Muscle of leg (tissue), 11 donors: ENCODE data around the gene DHRSX. TPM values are rescaled to one million over a fixed set of nuclear protein-coding genes. Genes with fewer than 3 reads are reported as not detected.

Source experiments
- DNase-seq: peaks from one replicate; pipeline ENCODE4 v3.0.0; 2013
- H3K27ac ChIP-seq: one replicate; pipeline ENCODE4 v1.5.1; 2013; ENCODE audit warnings: mild to moderate bottlenecking, low read length, control low read depth
- H3K27me3 ChIP-seq: one replicate; pipeline ENCODE4 v1.6.1; 2013; ENCODE audit warnings: low read length; ENCODE audit not compliant: control insufficient read depth, insufficient read depth
- H3K36me3 ChIP-seq: one replicate; pipeline ENCODE4 v1.6.1; 2013; ENCODE audit warnings: low read length; ENCODE audit not compliant: control insufficient read depth, insufficient read depth
- H3K4me1 ChIP-seq: one replicate; pipeline ENCODE4 v1.6.1; 2013; ENCODE audit warnings: low read length; ENCODE audit not compliant: control insufficient read depth, insufficient read depth
- H3K4me3 ChIP-seq: one replicate; pipeline ENCODE4 v1.5.1; 2013; ENCODE audit warnings: low read length, control low read depth
- H3K9me3 ChIP-seq: replicated peaks from 2 replicates; pipeline ENCODE4 v1.6.1; 2013; ENCODE audit warnings: low read depth, low read length; ENCODE audit not compliant: control insufficient read depth
- WGBS: methylation state at CpG from one replicate; pipeline ENCODE4 v1.1.5; 2013; ENCODE audit warnings: missing lambda C conversion rate; ENCODE audit not compliant: insufficient coverage; 5-methylcytosine and 5-hydroxymethylcytosine counted together
- polyA plus RNA-seq, 8 donors: library from polyadenylated mRNA; unstranded; fragments of 120-200 nt; gene quantifications; one replicate each; pipeline versions ENCODE4 v1.2.1 to v1.2.3, GENCODE V29; 2013; ENCODE audit warnings: inconsistent platforms in 1 of 8, low replicate concordance in 1 of 8; ENCODE audit not compliant: insufficient read length in 8 of 8, insufficient read depth in 1 of 8
- total RNA-seq: library from RNA; stranded (reverse); fragments of 120-200 nt; gene quantifications from one replicate; pipeline ENCODE4 v1.2.4, GENCODE V29; 2013

The DHRSX gene
- total and polyA plus RNA-seq, 9 donors = 11.4 to 19.1 (median 14.4) TPM

DNA sequence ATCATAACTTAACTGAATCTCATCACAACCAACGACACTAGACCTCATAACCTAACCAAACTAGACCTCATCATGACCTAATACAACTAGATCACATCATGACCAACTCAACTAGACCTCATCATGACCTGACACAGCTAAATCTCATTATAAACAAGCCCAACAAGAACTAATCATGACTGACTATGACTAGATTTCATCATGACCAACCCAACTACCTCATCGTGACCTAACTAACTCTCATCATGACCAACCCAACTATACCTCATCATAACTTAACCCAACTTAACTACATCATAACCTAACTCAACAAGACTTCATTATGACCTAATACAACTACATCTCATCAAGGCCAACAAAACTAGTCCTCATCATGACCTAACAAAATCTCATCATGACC, 86.8 kb downstream of the DHRSX start:
- Histone ChIP-seq H3K4me1 (no peaks in the 10 kb centered on the region), H3K9me3 (peaks cover 2% of the 10 kb centered on the region), H3K27ac (no peak overlapping the region), H3K36me3 (no peaks in the 10 kb centered on the region), H3K4me3 (no peak overlapping the region), H3K27me3 (no peaks in the 10 kb centered on the region)
- WGBS = 94% methylated on average over 2 of the region's 2 CpGs
- no peak for DNase-seq

DNA sequence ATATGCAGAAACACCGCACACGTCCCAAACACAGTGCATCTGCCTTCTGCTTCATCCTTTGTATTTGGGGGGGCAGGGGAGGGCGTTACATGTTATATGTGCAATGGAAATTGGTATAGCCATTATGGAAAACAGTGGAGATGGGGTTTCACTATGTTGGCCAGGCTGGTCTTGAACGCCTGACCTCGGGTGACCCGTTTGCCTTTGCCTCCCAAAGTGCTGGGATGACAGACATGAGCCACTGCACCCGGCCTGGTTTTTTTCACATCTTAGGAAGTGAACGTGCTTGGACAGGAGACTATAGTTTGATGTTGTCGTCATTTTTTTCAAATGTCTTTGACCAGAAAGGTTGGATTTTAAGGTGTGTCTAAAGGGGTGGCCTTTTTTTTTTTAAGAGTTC, 88.6 kb downstream of the DHRSX start:
- Histone ChIP-seq H3K4me1 (no peaks in the 10 kb centered on the region), H3K9me3 (peaks cover 7% of the 10 kb centered on the region), H3K36me3 (peaks cover 11% of the 10 kb centered on the region), H3K27me3 (no peaks in the 10 kb centered on the region), H3K27ac (no peak overlapping the region), H3K4me3 (no peak overlapping the region)
- 94% methylated on average over 7 of the region's 9 CpGs for WGBS
- DNase-seq = no peak

DNA sequence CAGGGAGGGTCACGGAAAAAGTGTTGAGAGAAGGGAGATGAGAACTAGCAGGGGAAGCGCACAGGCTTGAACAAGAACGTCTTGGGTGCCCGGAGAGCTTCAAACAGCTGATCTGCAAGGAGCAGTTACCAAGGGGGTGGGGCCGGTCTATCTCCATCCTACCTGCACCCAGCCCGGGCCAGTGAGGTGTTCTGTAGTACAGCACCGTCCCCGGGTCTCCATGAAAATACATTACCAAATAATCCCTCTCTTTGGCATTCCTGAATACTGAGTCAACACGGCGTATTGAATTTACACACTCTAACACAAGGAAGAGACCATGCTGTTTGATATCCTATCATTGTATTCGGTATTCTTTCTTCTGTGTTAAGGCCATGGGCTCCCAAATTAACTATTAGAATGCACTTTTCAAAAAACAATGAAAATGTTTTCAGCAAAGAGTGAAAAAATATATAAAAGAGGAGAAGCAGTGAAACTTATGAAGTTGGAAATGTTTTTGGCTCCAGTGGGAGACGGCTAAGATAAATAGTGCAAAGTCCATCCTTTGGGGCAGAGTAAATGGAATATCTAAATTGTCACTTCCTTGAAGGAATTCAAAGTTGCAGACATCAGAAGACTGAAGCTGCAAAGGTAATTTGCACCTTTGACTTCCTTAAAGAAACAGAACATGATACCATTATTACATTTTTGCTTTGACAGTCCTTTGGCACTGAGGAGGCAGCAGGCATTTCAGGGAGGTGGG, 90.3 kb downstream of the DHRSX start:
- WGBS = 83% methylated on average over 9 of the region's 12 CpGs
- no peak overlapping the region for H3K27ac ChIP-seq

DNA sequence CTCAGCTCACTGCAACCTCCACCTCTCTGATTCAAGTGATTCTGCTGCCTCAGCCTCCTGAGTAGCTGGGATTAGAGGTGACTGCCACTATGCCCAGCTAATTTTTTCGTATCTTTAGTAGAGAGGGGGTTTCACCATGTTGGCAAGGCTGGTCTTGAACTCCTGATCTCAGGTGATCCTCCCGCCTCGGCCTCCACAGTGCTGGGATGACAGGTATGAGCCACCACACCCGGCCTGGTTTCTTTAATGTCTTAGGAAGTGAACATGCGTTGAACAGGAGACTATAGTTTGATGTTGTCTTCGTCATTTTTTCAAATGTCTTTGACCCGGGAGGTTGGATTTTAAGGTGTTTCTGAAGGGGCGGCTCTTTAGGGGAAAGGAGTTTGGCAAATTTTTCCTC, 91.0 kb downstream of the DHRSX start:
- Histone ChIP-seq H3K9me3 (peaks cover 8% of the 10 kb centered on the region), H3K27ac (no peak overlapping the region), H3K36me3 (peaks cover 18% of the 10 kb centered on the region), H3K4me3 (no peak overlapping the region), H3K27me3 (no peaks in the 10 kb centered on the region), H3K4me1 (no peaks in the 10 kb centered on the region)
- WGBS = 92% methylated on average over 2 of the region's 8 CpGs
- no peak for DNase-seq

More for the DNA sequence above, 90.3 kb downstream of the DHRSX start:
- Histone ChIP-seq H3K36me3 (peaks cover 18% of the 10 kb centered on the region), H3K27me3 (no peaks in the 10 kb centered on the region), H3K4me3 (no peak overlapping the region), H3K9me3 (peaks cover 8% of the 10 kb centered on the region), H3K4me1 (no peaks in the 10 kb centered on the region)
- no peak for DNase-seq

DNA sequence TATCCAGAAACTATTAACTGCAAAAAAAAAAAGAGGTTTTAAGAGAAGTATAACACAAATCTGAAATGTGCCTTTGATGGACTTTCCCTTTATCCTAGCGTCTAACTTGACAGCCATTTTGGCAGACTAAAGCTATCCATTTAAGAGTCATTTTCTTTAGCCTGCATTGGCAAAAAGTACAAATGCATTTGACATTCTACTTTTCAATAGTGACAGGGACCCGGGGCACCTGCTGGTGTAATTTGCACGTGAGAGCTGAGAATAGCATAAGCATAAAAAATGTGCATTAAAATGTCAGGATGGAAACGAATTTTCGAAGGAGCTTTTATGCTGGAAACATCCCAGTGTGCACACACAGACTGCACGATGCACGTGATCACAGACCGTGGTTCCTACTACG, 91.9 kb downstream of the DHRSX start:
- Histone ChIP-seq H3K27ac (no peak overlapping the region), H3K27me3 (no peaks in the 10 kb centered on the region), H3K4me3 (no peak overlapping the region), H3K9me3 (peaks cover 8% of the 10 kb centered on the region), H3K36me3 (peaks cover 18% of the 10 kb centered on the region), H3K4me1 (no peaks in the 10 kb centered on the region)
- WGBS = 79% methylated on average over 8 of the region's 9 CpGs
- DNase-seq = no peak

DNA sequence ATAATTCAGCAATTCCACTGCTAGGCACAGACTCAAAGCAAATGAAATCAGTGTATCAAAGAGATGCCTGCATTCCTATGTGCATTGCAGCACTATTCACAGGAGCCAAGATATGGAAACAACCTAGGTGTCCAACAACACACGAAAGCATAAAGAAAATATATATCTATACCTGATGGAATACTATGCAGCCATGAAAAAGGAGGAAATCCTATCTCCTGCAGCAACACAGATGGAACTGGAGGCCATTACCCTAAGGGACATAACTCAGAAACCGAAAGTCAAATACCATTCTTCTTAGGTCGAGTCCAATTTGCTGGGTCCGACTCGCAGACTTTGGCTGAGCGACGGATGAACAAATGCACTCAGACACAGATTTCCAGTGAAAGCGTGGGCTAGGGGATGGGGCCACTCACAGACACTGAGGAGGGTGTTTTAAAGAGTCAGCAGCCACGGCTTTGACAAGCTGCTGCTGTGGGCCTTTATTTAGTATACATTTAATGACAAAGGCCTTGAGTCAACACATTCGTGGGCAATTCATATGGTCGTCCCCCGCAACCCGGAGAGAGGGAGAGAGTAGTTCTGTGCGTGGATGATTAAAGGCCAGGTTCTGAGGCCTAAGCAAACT, 93.8 kb downstream of the DHRSX start:
- Histone ChIP-seq H3K4me1 (no peaks in the 10 kb centered on the region), H3K9me3 (peaks cover 8% of the 10 kb centered on the region), H3K4me3 (no peak overlapping the region), H3K36me3 (peaks cover 18% of the 10 kb centered on the region), H3K27ac (no peak overlapping the region), H3K27me3 (no peaks in the 10 kb centered on the region)
- no peak for DNase-seq
- WGBS = 100% methylated on average over 3 of the region's 14 CpGs

DNA sequence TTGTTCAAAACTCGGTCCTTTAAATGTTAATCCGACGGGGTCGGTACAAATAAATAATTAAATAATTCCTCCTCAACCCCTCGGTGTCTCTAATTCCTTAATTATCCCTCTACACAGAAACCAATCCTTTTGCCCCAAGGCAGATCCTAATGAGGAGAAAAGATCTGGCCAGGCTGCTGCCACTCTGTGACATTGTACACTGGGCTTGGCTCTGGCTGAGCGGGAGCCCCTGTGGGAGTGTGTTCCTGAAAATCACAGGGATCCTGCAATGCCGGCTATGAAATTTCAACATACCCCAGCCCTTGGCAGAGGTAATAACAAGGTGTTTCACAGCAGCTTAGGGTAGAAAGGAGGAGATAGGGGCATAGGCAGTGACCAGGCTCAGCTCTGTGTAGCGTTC, 96.0 kb downstream of the DHRSX start:
- Histone ChIP-seq H3K27me3 (no peaks in the 10 kb centered on the region), H3K4me1 (no peaks in the 10 kb centered on the region), H3K4me3 (no peak overlapping the region), H3K36me3 (peaks cover 18% of the 10 kb centered on the region), H3K9me3 (peaks cover 8% of the 10 kb centered on the region), H3K27ac (no peak overlapping the region)
- WGBS = 81% methylated on average over 5 of the region's 8 CpGs
- no peak for DNase-seq

DNA sequence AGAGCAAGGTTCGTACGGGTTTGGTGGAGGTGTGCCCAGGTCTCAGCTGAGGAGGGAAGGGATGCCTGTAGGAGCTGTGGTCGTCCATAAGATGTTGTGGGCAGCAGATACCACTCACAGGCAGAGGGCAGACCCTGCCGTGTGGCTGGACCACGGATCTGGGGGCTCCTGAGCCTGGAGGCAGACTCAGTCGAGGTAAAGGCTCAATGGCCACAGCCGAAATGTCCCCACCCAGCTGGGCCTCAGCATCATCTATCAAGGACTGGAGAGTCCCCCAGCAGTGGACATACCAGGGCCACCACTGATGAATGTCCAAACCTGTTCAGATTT, 98.5 kb downstream of the DHRSX start:
- Histone ChIP-seq H3K4me3 (no peak overlapping the region), H3K4me1 (no peaks in the 10 kb centered on the region), H3K36me3 (peaks cover 9% of the 10 kb centered on the region), H3K27ac (no peak overlapping the region), H3K27me3 (no peaks in the 10 kb centered on the region), H3K9me3 (peaks cover 5% of the 10 kb centered on the region)
- no peak for DNase-seq
- 67% methylated on average over 7 of the region's 7 CpGs for WGBS

DNA sequence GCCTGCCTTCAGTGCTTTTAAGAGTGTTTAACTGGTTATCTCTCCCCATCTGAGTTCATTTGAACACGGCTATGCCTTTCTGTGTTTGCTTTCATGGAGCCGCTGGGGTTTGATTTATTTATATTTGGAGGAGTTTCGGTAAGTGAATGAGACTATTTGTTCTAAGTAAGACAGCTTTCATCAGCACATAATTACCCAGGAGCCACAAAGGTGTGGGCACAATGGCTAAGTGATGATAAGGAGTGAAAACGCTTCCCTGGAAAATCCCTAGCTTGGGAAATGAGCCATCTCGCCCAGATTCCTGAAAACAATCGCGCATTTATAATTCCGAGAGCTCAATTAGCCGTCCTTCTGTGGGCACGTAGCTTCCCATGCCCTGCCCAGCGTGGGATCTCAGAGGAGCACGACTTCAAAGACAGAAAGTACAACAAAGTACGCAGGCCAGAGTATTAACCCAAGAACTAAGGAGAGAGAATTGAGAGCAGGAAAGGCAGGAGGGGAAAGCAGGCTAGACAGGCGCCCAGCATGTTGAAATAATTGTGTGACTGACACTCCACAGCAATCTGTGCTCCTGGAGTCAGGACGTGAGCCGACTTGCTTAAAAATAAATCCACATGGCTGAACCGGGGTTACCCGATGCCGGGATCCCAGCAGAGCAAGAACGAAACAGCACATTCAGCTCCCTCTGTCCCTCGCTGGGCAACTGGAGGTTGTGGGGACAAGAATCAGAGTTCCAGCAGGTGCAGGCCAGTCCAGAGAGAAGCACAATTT, 99.0 kb downstream of the DHRSX start:
- no peaks in the 10 kb centered on the region for H3K4me1 ChIP-seq
- H3K36me3 ChIP-seq = peaks cover 3% of the 10 kb centered on the region
- no peak overlapping the region for H3K27ac ChIP-seq
- H3K4me3 ChIP-seq = no peak overlapping the region
- no peaks in the 10 kb centered on the region for H3K9me3 ChIP-seq
- 74% methylated on average over 18 of the region's 21 CpGs for WGBS
- no peaks in the 10 kb centered on the region for H3K27me3 ChIP-seq
- DNase-seq = no peak

DNA sequence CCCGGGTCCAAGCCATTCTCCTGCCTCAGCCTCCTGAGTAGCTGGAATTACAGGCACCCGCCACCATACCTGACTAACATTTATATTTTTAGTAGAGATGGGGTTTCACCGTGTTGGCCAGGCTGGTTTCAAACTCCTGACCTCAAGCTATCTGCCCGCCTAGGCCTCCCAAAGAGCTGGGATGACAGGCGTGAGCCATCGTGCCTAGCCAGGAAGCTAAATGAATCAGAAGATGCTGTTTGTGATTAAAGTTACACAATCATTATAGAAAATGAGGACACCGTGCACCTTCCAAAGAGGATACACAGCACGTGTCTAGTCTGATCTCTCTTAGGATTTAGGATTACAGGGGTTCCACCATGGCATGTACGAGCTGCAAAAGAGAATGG, 99.6 kb downstream of the DHRSX start:
- no peaks in the 10 kb centered on the region for H3K4me1 ChIP-seq
- H3K9me3 ChIP-seq = no peaks in the 10 kb centered on the region
- DNase-seq = no peak
- H3K4me3 ChIP-seq = no peak overlapping the region
- H3K27me3 ChIP-seq = no peaks in the 10 kb centered on the region
- H3K36me3 ChIP-seq = no peaks in the 10 kb centered on the region
- WGBS = 88% methylated on average over 2 of the region's 9 CpGs
- no peak overlapping the region for H3K27ac ChIP-seq
